ENCODE data around the gene STK33. TPM values are rescaled to one million over a fixed set of nuclear protein-coding genes. Genes with fewer than 3 reads are reported as not detected.

Gene STK33
- total and polyA plus RNA-seq, 2 donors (not counting 3 experiments of a cell fraction or from before 2014, with no cell fraction given), result 0.63 to 3.4 TPM

GRCh38 chr11:8531982-8532381 is 62.0 kb downstream of the STK33 start:
- Histone ChIP-seq H3K4me2 (ENCODE audit: insufficient read depth, low read length) (no peak overlapping the region), H3K9ac (replicated peaks; ENCODE audit: extremely low read depth, insufficient read depth, low read length) (no peak overlapping the region), H4K20me1 (replicated peaks; ENCODE audit: control insufficient read depth, extremely low read depth, insufficient read depth, low read length) (no peaks in the 10 kb centered on the region), H3K27me3 (ENCODE audit: control insufficient read depth in 2 of 2, insufficient read depth in 2 of 2, low read length in 2 of 2) (peaks cover 0 to 2% of the 10 kb centered on the region in 2 experiments), H3K27ac (ENCODE audit: insufficient read depth, low read depth, low read length) (no peak overlapping the region), H3K79me2 (ENCODE audit: control insufficient read depth, insufficient read depth, low read length) (no peaks in the 10 kb centered on the region), H3K4me1 (ENCODE audit: control insufficient read depth, extremely low read depth, insufficient read depth, low read length) (no peaks in the 10 kb centered on the region), H3K4me3 (replicated peaks in 1 of 3; ENCODE audit: insufficient read depth in 1 of 3, low read depth in 1 of 3, low read length in 3 of 3) (no peak overlapping the region), H3K36me3 (ENCODE audit: control insufficient read depth in 2 of 2, extremely low read depth in 1 of 2, insufficient read depth in 2 of 2, low read length in 2 of 2) (no peaks in the 10 kb centered on the region), H3K9me3 (replicated peaks; ENCODE audit: control insufficient read depth, insufficient read depth, low read length) (no peaks in the 10 kb centered on the region), H2AFZ (ENCODE audit: low read depth, low read length) (no peak overlapping the region), H3K9me1 (replicated peaks; ENCODE audit: control insufficient read depth, extremely low read depth, insufficient read depth, low read length) (no peaks in the 10 kb centered on the region)
- dilution Hi-C loops (cut with MboI; ENCODE audit: extremely low pct_ligation_motif_present, low sequenced_read_pairs) (no loop called here), intact Hi-C loops (cut with micrococcal nuclease) (no loop called here)
- DNase-seq (ENCODE audit: low read depth, low spot score) (no peak), FAIRE-seq (no peak)
- BruUV-seq (replicated peaks), result no TSS peak
- POLR2A ChIA-PET, result no interaction called here
- TF ChIP-seq MYC (IDR thresholded peaks at IDR 0.05; ENCODE audit: low read depth, low read length), result no peak
- no peak for TF ChIP-seq GATA2 (IDR thresholded peaks at IDR 0.05; ENCODE audit: insufficient read depth, insufficient read length, low read depth, low read length)
- no peak for TF ChIP-seq POLR2AphosphoS5 (IDR thresholded peaks at IDR 0.05; ENCODE audit: insufficient read depth, low read depth, low read length)
- no peak for TF ChIP-seq POLR2A (IDR thresholded peaks at IDR 0.05; ENCODE audit: low read depth, low read length)
- TF ChIP-seq EZH2 (IDR thresholded peaks at IDR 0.05; ENCODE audit: borderline replicate concordance, low read depth, low read length, severe bottlenecking), result no peak
- TF ChIP-seq JUN (IDR thresholded peaks at IDR 0.05; ENCODE audit: borderline replicate concordance, insufficient read depth, insufficient read length, low read depth), result no peak
- TF ChIP-seq, protein P1, sequence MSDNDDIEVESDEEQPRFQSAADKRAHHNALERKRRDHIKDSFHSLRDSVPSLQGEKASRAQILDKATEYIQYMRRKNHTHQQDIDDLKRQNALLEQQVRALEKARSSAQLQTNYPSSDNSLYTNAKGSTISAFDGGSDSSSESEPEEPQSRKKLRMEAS (IDR thresholded peaks at IDR 0.05; ENCODE audit: insufficient read depth, insufficient read length), result no peak
- TF ChIP-seq FOS (IDR thresholded peaks at IDR 0.05; ENCODE audit: borderline replicate concordance, insufficient read depth, low read length), result no peak
- TF ChIP-seq CTCF (IDR thresholded peaks at IDR 0.05; ENCODE audit: extremely low read depth in 1 of 2, insufficient read depth in 1 of 2, low read depth in 1 of 2, low read length in 2 of 2), result no peak
- CTCF ChIA-PET, result no interaction called here
